GM23338 (cell line): ENCODE measurements around the gene ABCC5. TPM values are rescaled to one million over a fixed set of nuclear protein-coding genes. Genes with fewer than 3 reads are reported as not detected.

Experiments used
- ATAC-seq: fragments of 200-7000 bp; cut with Tn5 transposase; 3 replicates; pipeline ENCODE4 v1.9.1; 2020
- DNase-seq: peaks from one replicate; pipeline ENCODE4 v3.0.0-alpha.2; 2015; ENCODE audit warnings: low spot score
- H2AFZ ChIP-seq: fragments of 200-600 bp; sonication (generic); 2 replicates; pipeline ENCODE4 v1.8.0; 2016; ENCODE audit warnings: antibody characterized with exemption, mild to moderate bottlenecking, moderate library complexity
- H3F3A ChIP-seq: fragments of 200-600 bp; sonication (generic); replicated peaks from 2 replicates; pipeline ENCODE4 v1.8.0; 2017; ENCODE audit warnings: antibody characterized with exemption, mixed run types, low read depth
- H3K27ac ChIP-seq: fragments of 200-600 bp; sonication (generic); 2 replicates; pipeline ENCODE4 v1.6.1; 2016; ENCODE audit warnings: low read depth
- H3K27me3 ChIP-seq: fragments of 200-600 bp; sonication (generic); 2 replicates; pipeline ENCODE4 v1.8.0; 2016; ENCODE audit warnings: mild to moderate bottlenecking, mixed run types, moderate library complexity; ENCODE audit not compliant: insufficient read depth
- H3K36me3 ChIP-seq: fragments of 200-600 bp; sonication (generic); 2 replicates; pipeline ENCODE4 v1.8.0; 2016; ENCODE audit warnings: mild to moderate bottlenecking; ENCODE audit not compliant: insufficient read depth
- H3K4me1 ChIP-seq: fragments of 200-600 bp; sonication (generic); 2 replicates; pipeline ENCODE4 v1.8.0; 2016; ENCODE audit warnings: mild to moderate bottlenecking, moderate library complexity; ENCODE audit not compliant: insufficient read depth
- H3K4me2 ChIP-seq: fragments of 200-600 bp; sonication (generic); 2 replicates; pipeline ENCODE4 v1.7.1; 2017; ENCODE audit warnings: mixed run types
- H3K4me3 ChIP-seq: fragments of 200-600 bp; sonication (generic); 2 replicates; pipeline ENCODE4 v1.6.1; 2016; ENCODE audit warnings: mixed run types
- H3K79me2 ChIP-seq: fragments of 200-600 bp; sonication (generic); replicated peaks from 2 replicates; pipeline ENCODE4 v1.8.0; 2017; ENCODE audit warnings: mild to moderate bottlenecking; ENCODE audit not compliant: insufficient read depth
- H3K9me2 ChIP-seq: fragments of 200-600 bp; sonication (generic); 2 replicates; pipeline ENCODE4 v1.8.0; 2017; ENCODE audit not compliant: insufficient read depth
- H4K20me1 ChIP-seq: fragments of 200-600 bp; sonication (generic); replicated peaks from 2 replicates; pipeline ENCODE4 v1.8.0; 2017; ENCODE audit warnings: mild to moderate bottlenecking; ENCODE audit not compliant: insufficient read depth
- H3K27ac Mint-ChIP-seq: 2 replicates; pipeline ENCODE4 v1.8.0; 2020; ENCODE audit warnings: inconsistent platforms, mild to moderate bottlenecking, moderate library complexity, mixed read lengths
- H3K27me3 Mint-ChIP-seq: 3 replicates; pipeline ENCODE4 v1.8.0; 2022; ENCODE audit warnings: low read depth, mild to moderate bottlenecking, moderate library complexity, mixed read lengths, inconsistent platforms; ENCODE audit not compliant: insufficient read depth, poor library complexity
- H3K36me3 Mint-ChIP-seq: 3 replicates; pipeline ENCODE4 v1.8.0; 2021; ENCODE audit warnings: low read depth, mild to moderate bottlenecking, inconsistent platforms, moderate library complexity, mixed read lengths
- H3K4me1 Mint-ChIP-seq: 3 replicates; pipeline ENCODE4 v1.8.0; 2020; ENCODE audit warnings: mild to moderate bottlenecking, inconsistent platforms, mixed read lengths
- H3K4me3 Mint-ChIP-seq: 3 replicates; pipeline ENCODE4 v1.8.0; 2021; ENCODE audit warnings: moderate library complexity, mild to moderate bottlenecking, inconsistent platforms, mixed read lengths
- H3K9me3 Mint-ChIP-seq: 3 replicates; pipeline ENCODE4 v1.8.0; 2020; ENCODE audit warnings: moderate library complexity, mild to moderate bottlenecking, inconsistent platforms, mixed read lengths
- EZH2phosphoT487 ChIP-seq: fragments of 200-600 bp; sonication (generic); IDR thresholded peaks from one replicate; pipeline ENCODE4 v1.8.1; 2018; ENCODE audit warnings: antibody characterized with exemption; ENCODE audit not compliant: unreplicated experiment
- JUNB ChIP-seq: IDR thresholded peaks from one replicate; pipeline ENCODE4 v1.6.1; 2016; ENCODE audit warnings: antibody characterized with exemption; ENCODE audit not compliant: unreplicated experiment
- POLR2AphosphoS5 ChIP-seq: IDR thresholded peaks from 2 replicates; pipeline ENCODE4 v1.6.1; 2016; ENCODE audit warnings: antibody characterized with exemption, low read depth
- ZNF114 ChIP-seq: fragments of 250-450 bp; sonication (Bioruptor Pico); IDR thresholded peaks from 2 replicates; pipeline ENCODE4 v1.5.0; 2020; ENCODE audit warnings: mild to moderate bottlenecking, moderate library complexity
- polyA plus RNA-seq: library from polyadenylated mRNA; unstranded; fragments of >200 nt; fragmentation: Nextera tagmentation; extraction: Ambion mirVana; gene quantifications from 2 replicates; pipeline ENCODE4 v1.2.1, GENCODE V29; 2016
- total RNA-seq: library from RNA; depleted of rRNA; stranded (reverse); fragments of >200 nt; shearing (Covaris generic); gene quantifications from 2 replicates; pipeline ENCODE4 v1.2.3, GENCODE V29; 2014
- TF ChIP-seq, protein P1 (sequence below): IDR thresholded peaks from one replicate; pipeline ENCODE4 v1.6.1; 2018; ENCODE audit warnings: antibody characterized with exemption; ENCODE audit not compliant: unreplicated experiment
- TF ChIP-seq, protein P2 (sequence below), 2 experiments: fragments of 200-600 bp in 1 of 2; sonication (generic) in 1 of 2; conservative IDR thresholded peaks; 2 replicates each; pipeline versions ENCODE4 v1.5.1 to v1.6.1; 2016 to 2017; ENCODE audit warnings: antibody characterized with exemption in 2 of 2, low read depth in 2 of 2, mild to moderate bottlenecking in 2 of 2, moderate library complexity in 1 of 2

ABCC5 gene
- total and polyA plus RNA-seq, 2 experiments from 2014 or later: 14.0 to 39.9 TPM

DNA sequence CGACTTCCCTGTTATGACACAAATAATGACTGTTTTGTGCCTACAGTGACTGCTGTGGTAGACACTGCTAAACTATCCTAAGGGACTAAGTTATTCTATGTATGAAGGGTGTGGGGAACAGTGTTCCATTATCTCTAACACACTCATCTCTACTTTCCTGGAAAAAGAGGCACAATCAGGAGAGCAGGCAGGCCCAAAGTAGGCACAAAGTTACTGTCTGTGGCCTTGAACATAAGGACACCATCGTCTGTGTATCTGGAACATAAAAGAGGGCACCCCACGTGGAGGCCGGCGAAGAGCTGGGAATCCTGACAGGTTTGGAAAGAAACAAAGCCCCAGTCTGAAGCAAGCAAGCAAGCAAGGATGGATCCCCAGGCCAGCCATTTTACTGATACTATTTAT is 1.5 kb downstream of the ABCC5 start (continued):
- TF ChIP-seq, protein P1, sequence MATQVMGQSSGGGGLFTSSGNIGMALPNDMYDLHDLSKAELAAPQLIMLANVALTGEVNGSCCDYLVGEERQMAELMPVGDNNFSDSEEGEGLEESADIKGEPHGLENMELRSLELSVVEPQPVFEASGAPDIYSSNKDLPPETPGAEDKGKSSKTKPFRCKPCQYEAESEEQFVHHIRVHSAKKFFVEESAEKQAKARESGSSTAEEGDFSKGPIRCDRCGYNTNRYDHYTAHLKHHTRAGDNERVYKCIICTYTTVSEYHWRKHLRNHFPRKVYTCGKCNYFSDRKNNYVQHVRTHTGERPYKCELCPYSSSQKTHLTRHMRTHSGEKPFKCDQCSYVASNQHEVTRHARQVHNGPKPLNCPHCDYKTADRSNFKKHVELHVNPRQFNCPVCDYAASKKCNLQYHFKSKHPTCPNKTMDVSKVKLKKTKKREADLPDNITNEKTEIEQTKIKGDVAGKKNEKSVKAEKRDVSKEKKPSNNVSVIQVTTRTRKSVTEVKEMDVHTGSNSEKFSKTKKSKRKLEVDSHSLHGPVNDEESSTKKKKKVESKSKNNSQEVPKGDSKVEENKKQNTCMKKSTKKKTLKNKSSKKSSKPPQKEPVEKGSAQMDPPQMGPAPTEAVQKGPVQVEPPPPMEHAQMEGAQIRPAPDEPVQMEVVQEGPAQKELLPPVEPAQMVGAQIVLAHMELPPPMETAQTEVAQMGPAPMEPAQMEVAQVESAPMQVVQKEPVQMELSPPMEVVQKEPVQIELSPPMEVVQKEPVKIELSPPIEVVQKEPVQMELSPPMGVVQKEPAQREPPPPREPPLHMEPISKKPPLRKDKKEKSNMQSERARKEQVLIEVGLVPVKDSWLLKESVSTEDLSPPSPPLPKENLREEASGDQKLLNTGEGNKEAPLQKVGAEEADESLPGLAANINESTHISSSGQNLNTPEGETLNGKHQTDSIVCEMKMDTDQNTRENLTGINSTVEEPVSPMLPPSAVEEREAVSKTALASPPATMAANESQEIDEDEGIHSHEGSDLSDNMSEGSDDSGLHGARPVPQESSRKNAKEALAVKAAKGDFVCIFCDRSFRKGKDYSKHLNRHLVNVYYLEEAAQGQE: no peak

DNA sequence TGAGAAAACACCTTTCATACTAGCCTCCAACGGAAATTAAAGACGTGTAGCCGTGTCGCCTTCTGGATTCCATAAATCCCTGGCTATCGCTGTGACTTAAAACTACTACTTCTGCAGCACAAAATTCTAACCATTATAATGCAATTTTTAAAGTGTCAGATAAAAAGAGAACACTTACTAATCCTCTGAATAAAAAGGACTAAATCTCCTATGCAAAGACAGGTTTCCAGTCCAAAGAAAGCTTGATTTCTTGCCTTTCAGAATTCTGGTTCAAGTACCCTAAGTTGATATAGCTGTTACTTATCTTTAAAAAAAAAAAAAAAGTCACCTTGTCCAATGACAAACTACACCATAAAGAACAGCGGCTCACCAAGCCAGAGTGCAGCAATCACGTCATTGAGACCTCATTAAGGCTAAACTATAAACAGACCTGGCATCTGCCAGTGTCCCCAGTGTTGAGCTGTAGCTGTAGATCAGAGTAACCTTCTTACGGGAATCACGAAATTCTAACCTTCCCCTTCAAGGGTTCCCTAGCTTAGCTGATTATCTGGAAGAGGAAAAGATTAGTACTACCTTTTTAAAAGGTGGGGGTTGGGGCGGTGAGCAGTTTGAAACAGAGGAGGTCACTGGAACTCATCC is 2.2 kb downstream of the ABCC5 start:
- Mint-ChIP-seq H3K9me3 (no peaks in the 10 kb centered on the region; the same call in 2 of the 3 replicates), H3K27ac (no peak overlapping the region), H3K36me3 (peaks cover 31% of the 10 kb centered on the region), H3K4me1 (peaks cover 18% of the 10 kb centered on the region), H3K27me3 (peaks cover 7% of the 10 kb centered on the region), H3K4me3 (peak overlapping the region; percentile 99; the same call in 2 of the 3 replicates)
- Histone ChIP-seq H3K79me2 (peaks cover 33% of the 10 kb centered on the region), H3F3A (no peaks in the 10 kb centered on the region), H3K27me3 (no peaks in the 10 kb centered on the region), H3K4me3 (no peak overlapping the region), H2AFZ (no peak overlapping the region), H3K9me2 (no peaks in the 10 kb centered on the region), H3K36me3 (no peaks in the 10 kb centered on the region), H3K4me2 (0 out of 2 replicates have a peak overlapping the region, but pooled peaks have one; percentile 84), H3K27ac (no peak overlapping the region), H4K20me1 (peaks cover 9% of the 10 kb centered on the region; the same call in 1 of the 2 replicates), H3K4me1 (peaks cover 11% of the 10 kb centered on the region)
- TF ChIP-seq JUNB: no peak
- no peak for TF ChIP-seq ZNF114 (CRISPR knock-in tag)
- no peak for TF ChIP-seq POLR2AphosphoS5
- no peak for TF ChIP-seq EZH2phosphoT487
- TF ChIP-seq, protein P2, sequence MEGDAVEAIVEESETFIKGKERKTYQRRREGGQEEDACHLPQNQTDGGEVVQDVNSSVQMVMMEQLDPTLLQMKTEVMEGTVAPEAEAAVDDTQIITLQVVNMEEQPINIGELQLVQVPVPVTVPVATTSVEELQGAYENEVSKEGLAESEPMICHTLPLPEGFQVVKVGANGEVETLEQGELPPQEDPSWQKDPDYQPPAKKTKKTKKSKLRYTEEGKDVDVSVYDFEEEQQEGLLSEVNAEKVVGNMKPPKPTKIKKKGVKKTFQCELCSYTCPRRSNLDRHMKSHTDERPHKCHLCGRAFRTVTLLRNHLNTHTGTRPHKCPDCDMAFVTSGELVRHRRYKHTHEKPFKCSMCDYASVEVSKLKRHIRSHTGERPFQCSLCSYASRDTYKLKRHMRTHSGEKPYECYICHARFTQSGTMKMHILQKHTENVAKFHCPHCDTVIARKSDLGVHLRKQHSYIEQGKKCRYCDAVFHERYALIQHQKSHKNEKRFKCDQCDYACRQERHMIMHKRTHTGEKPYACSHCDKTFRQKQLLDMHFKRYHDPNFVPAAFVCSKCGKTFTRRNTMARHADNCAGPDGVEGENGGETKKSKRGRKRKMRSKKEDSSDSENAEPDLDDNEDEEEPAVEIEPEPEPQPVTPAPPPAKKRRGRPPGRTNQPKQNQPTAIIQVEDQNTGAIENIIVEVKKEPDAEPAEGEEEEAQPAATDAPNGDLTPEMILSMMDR (conservative IDR thresholded peaks at IDR 0.05; ENCODE audit: low read depth in 2 of 2): no peak
- ATAC-seq (no peak), DNase-seq (no peak)
